Ureter (tissue), 1 donor: ENCODE data around the gene ZNF366. TPM values are rescaled to one million over a fixed set of nuclear protein-coding genes. Genes with fewer than 3 reads are reported as not detected.
"Not testable (repeated sequence)": the region's sequence is repeated elsewhere in the genome, so short reads cannot be mapped to it uniquely, and the experiment has no call there.

ENCODE experiments used
- DNase-seq: peaks from one replicate; pipeline ENCODE4 v3.0.0-alpha.2; 2020; ENCODE audit warnings: low spot score
- total RNA-seq: library from RNA; stranded (reverse); gene quantifications from one replicate; pipeline ENCODE4 v1.2.4, GENCODE V29; 2023
- donor health status: DM: yes; HTN: yes; CAD: no.

Gene ZNF366
- total RNA-seq, 1 donor from 2014 or later, result 6.0 TPM

DNA sequence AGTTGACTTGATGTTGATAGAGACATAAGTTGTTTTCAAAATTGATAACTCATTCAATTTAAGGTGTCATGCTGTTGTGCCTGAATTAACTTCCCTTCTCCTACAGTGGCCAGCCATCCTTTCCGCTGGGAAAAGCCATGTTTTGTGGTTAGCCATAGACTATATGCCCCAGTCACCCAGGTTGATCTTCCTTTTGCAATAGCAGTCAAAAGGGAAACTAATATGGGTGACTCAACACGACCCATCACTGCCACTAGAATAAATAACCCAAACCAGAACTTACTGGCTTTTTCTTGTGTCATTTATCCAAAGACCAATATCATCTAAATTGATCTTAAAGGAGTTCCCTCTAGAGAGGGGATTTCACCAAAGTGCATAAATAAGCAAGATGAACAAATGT lies 99.7 kb downstream of the ZNF366 start:
- DNase-seq, result no peak

DNA sequence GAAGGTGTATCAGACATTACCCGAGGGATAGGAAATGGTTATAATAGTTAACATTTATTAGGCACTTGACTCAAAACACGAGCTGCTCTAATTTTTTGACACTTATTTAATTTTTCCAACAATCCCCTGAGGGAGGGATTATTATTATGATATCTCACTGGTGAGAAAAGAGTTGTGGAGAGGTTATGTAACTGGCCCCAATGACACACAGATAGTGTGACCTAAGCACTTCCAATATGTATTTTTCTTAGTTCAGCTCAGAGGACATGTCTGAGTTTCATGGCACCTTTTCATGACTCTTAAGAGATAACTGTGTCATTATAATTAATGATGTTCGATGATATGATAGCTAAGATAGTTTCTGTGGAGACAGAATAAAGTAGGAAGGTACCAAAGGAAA lies 100.1 kb downstream of the ZNF366 start:
- DNase-seq, result no peak

DNA sequence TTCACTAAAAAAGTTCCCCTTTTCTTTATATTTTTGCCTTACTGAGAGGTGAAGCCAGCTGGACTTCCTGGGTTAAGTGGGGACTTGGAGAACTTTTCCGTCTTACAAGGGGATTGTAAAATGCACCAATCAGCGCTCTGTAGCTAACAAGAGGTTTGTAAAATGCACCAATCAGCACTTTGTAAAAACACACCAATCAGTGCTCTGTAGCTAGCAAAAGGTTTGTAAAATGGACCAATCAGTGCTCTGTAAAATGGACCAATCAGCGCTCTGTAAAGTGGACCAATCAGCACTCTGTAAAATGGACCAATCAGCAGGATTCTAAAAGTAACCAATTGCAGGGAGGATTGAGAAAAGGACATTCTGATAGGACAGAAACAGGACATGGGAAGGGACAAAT lies 102.4 kb downstream of the ZNF366 start:
- DNase-seq, result not testable (repeated sequence)

DNA sequence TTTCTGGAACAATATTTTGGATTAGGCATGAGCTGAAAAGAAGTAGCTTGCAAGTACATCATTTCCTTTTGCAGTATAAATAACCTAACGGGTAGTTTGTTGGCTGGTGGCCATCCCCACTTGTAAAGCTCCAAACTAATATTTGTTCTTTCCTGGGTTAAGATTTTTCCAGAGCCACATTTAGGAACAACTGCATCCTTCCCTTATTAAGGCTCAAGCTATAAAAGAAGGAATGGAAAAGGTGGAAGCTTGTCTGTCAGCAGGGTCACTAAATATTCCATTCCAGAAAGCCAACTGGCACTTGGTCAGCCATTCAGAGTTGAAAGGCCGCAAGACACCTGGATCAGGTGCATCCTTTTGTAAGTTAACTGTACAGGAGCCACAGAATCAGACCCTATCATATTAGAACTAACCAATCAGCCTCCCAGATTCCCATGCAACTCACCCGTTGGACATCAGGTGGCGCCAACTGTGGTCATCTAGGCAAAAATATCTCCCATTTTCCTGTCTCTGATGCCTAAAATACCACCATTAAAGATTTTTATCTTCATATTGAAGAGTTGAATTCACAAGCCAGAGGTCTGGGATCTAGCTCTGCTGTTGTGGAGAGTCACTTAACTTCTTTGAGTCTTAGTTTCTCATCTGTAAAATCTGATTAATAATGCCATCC lies 104.1 kb downstream of the ZNF366 start:
- DNase-seq, result peak; percentile 45

DNA sequence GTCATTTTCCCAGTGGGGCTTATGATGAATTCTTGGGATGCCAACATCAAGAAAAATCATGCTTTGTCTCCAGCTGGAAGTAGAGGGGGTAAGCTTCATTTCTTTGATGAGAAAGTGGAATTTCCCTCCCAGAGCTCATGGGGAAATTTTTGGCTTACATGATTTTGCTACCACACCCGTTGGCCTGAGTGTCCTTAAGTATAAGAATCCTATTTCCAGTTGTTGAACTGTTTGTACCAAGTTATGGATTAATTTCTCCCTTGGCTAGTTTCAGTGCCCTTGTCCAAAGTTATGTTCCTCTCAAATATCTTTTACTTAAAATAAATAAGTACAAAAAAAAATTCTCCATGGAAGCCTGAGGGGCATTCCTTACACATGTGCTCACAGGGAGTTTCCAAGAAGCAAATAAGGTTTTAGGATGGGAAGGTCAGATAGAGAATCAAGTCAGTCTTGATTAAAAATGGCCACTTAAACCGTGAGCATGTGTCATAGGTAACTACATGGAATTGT lies 104.8 kb downstream of the ZNF366 start:
- no peak for DNase-seq

DNA sequence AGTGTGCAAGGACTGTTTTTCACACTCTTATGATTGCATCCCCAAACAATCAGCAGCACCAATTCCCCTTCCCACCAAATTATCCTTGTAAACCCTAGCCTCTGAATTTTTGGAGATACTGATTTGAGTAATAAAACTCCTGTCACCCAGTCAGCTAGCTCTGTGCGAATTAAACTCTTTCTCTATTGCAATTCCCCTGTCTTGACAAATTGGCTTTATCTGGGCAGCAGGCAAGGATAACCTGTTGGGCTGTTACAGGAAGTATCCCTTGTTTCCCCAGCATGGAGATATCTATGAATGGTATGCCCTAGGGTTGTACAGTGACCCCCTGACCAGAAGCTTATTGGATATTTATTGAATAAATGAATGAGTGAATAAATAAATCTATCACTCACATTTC lies 106.3 kb downstream of the ZNF366 start:
- DNase-seq, result no peak

DNA sequence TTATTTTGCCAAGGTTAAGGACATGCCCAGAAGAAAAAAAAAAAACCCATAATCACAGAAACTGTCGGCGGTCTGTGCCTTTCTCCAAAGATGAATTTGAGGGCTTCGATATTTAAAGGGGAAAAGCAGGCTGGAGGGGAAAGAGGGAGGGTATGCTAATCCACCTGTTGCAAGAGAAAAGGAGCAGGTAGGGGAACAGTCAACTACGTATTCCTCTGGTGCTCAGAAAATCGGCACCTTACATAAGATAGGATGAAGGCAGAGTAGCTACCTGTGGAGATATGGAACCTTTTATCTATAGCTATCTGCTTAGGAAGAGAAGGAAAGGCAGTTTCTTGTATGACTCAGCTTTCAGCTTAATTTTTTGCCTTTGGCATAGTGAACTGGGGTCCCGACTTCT lies 109.4 kb downstream of the ZNF366 start:
- no peak for DNase-seq

DNA sequence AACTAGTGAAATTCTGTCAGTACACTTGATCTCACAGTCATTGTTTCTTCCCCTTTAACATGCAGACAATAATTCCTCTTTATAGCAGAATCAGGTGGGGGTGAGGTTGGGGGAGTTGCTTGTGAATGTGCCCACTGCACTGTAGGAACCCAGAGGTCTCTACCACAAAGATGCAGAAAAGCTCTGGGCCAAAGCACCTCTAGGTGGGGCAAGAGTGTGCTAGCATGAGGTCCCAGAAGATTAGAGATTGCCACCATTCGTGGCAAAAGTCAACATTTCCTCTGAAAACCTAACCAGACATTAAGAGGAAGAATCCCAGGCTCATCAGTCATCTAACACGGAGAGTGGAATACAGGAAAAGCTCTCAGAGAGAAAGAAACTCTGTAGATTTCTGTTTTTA lies 112.5 kb downstream of the ZNF366 start:
- DNase-seq, result no peak

DNA sequence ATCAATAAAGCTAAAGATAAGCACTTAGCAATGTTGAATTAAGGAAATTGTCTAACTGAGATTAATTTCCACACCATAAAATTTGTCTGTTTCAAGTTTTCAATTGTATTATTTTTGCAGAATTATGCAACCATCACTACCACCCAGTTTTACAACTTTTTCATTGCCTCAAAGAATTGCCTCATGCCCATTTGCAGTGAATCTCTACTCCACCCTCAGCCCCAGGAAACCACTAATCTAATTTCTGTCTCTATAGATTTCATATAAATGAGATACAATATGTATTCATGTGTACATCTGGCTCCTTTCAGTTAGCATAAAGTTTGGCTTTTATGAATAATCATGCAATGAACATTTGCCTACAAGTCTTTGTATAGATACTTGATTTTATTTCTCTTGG lies 114.2 kb downstream of the ZNF366 start:
- DNase-seq, result no peak

Other genes with a start within 250 kb of the ZNF366 start
- 69.0 TPM for gene MRPS27, start 187.2 kb downstream of the ZNF366 start, total RNA-seq
- gene PTCD2, start 187.0 kb downstream of the ZNF366 start, total RNA-seq, result 17.0 TPM